Fibroblast of upper back skin (primary cell): ENCODE data around the gene DZIP1.

ENCODE experiments used
- DNase-seq: peaks from one replicate; pipeline ENCODE4 v3.0.0-alpha.2; 2013

The DZIP1 gene

DNA sequence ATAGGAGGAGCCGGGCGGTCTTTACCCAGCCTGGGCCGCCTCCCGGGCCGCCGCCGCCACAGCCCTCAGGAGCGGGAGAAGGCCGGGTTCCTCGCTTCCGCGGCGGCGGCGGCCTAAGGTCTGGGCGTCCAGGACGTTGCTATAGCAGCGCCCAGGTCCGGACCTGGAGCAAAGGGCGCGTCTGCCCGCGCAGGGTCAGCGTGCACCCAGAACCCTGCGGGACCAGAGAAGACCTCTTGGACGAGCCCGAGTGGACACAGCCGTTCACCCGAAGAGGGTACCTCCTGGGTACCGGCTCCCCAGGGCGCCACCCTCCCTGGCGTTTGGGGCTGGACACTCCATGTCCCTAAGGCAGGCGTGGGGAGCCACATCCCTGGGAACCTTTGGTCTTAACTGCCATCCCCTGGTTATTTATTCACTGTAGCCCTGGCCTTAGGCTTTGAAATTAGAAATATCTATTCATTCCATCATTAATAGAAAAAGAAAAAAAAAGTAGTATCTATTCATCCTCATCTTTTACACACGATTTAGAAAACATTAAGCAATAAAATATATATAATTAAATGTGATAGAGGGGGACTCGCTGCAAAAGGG lies 2.4 kb downstream of the DZIP1 start:
- DNase-seq, result peak; percentile 50

- no peak for DNase-seq
Observed at GRCh38 chr13:95641291-95642027, 3.0 kb downstream of the DZIP1 start.

- no peak for DNase-seq
Observed at GRCh38 chr13:95636853-95637252, 7.7 kb downstream of the DZIP1 start.

- no peak for DNase-seq
Observed at GRCh38 chr13:95630593-95630992, 13.9 kb downstream of the DZIP1 start.

DNA sequence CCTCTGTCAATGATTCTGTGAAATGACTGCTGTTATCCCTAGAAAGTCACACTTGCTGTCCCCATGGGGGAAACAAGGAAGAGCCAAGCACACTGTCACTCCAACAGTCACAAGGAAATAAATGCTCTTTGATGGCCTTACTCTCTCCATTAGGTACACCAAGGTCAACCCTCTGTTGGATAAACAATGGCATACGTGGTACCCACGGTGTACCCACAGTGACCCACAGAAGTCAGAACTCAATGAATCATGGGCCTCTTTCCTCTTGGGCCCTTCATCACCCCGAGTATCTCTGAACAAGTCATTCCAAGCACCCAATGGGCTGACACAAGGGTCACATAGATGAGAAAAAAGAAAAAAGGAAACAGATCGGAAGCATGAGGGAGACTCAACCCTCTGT lies 15.4 kb downstream of the DZIP1 start:
- DNase-seq, result no peak

DNA sequence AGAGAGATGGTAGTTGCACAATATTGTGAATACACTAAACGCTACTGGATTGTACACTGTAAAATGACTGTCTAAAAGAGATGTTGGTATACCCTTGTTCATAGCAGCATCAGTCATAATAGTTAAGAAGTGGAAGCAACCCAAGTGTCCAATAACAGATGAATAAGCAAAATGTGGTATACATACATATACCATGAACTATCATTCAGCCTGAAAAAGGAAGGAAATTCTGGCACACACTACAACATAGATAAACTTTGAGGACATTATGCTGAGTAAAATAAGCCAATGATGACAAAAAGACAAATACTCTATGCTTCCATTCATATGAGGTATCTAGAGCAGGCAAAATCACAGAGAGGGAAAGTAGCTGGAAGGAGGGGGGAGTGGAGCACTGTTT lies 16.0 kb downstream of the DZIP1 start:
- no peak for DNase-seq

DNA sequence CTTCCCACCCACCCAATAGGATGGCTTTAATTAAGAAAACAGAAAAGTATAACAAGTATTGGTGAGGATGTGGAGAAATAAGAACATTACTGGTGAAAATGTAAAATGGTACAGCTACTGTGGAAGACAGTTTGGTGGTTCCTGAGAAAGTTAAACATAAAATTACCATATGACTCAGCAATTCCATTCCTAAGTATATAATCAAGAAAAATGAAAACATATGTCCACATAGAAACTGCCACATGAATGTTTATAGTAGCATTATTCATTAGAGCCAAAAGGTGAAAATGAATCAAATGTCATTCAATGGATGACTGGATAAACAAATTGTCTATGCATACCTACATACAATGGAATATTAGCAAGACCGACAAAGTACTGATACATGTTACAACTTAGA lies 16.9 kb downstream of the DZIP1 start:
- peak; percentile 67 for DNase-seq

- no peak for DNase-seq
Observed at GRCh38 chr13:95626768-95627167, 17.7 kb downstream of the DZIP1 start.

DNA sequence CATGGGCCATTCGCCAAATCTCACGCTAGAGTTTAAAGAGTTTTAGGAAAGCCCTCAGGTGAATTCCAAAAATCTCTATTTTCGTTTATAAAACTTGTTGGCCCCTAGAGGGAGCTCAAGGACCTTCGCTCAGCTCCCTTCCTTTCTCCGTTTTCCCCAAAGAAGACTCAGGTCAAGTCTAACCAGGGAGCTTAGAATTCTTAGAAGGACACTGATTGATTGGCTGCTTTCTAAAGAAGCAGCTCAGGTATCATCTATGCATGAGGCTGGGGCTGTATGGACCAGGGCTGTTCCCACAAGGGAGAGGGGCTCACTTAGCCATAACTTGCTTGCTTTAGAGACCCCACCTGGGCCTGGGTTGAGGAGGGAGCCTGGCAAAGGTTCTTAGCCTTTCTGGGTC lies 20.5 kb downstream of the DZIP1 start:
- peak; percentile 63 for DNase-seq

DNA sequence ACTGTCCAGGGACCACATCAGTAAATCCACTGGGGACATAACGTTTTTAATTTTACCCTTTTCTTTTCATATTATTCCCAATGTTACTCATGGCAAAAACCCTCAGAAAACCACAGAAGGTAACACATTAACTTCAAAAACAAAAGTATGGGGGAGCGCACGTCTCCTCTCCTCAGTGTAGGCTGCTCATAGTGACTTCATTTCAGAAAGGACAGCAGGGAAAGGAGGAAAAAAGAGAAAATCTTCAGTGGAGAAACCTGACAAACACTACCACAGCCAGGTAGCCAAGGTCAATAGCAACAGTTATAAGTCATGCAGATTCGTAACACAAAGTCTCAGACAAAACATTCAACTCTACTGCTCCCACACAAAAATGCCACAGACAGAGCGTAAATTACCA lies 21.4 kb downstream of the DZIP1 start:
- no peak for DNase-seq

DNA sequence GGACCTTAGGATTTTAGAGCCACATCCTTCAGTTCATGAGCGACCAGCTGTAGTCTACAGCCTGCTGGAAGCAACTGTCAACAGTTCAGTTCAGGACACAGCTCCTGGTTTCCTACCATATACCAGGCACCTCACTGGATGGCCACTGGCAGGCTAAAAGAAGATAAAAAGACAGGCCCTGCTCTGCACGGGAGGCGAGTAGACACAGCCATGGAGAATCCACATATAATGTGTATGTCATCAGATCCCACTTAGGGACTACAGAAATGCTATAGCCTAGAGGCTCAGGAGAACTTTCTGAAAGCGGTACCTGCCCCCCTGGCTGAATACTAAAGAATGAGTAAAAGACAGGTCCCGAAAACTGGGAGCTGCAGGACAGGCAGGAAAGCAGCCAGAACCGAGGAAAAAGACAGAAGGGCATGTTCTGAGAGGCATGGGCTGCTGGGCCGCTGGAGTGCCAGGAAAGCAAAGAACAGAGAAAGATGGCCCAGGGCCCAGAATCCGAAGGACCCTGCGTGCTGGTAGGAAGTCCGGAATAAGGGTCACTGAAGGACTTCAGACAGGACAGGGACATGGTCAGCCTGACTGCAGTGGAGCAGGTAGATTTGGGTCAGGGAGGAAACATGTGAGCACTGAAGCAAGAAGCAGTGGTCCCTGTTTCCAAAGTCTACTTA lies 23.5 kb downstream of the DZIP1 start:
- no peak for DNase-seq

DNA sequence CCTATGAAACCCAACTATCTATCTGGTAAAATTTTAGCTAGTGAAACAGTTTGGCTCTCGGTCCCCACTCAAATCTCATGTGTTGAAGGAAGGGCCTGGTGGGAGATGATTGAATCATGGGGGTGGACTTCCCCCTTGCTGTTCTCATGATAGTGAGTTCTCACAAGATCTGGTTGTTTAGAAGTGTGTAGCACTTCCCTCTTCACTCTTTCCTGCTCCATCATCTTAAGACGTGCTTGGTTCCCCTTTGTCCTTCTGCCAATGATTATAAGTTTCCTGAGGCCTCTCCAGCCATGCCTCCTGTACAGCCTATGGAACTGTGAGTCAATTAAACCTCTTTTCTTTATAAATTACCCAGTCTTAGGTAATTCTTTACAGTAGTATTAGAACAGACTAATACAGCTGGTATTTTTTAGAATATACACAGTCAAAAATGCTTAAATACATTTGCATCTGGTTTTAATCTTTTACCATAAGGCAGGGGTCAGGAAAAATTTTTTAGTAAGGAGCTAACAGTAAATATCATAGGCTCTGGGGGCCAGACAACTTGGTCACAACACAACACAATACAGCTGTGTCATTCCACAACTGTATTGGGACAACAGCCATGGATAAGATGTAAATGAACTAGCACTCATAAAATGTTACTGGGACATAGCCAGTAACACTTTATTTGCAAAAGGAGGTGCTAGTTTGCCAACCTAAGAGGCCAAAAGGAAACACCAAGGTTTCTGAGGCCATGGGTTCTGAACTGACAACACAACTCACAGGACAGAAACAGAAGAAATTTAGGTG lies 24.3 kb downstream of the DZIP1 start:
- no peak for DNase-seq

- no peak for DNase-seq
Observed at GRCh38 chr13:95615539-95615938, 29.0 kb downstream of the DZIP1 start.

DNA sequence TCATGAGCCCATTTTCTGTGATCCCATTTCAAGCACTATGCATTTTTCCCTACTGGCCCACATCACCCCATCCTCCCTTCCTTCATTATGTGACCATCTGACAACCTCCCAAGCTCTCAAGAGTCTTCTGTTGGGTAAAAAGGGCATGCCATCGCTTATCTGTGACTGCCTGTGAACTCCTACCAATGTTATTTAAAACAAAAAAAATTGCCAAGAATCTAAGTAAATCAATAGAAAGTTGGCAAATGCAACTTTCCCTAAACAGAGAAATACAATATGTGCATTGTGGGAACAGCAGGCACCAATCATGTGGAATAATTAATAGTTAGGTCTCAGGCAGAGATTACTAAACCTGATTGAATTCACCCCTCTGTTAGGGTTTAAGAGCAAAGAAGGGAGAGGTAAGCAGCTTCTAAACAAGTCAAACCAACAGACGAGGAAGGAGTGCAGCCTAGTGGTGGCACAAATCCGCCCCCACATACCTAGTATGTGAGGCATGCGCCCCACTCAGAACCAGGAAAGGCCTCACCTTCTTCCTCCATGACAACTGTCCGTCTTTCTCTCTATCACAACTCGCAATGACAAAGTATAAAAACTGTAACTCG lies 29.8 kb downstream of the DZIP1 start:
- no peak for DNase-seq

GRCh38 chr13:95608640-95609323 lies 35.7 kb downstream of the DZIP1 start:
- no peak for DNase-seq

- peak; percentile 32 for DNase-seq
Observed at GRCh38 chr13:95607366-95607765, 37.1 kb downstream of the DZIP1 start.

DNA sequence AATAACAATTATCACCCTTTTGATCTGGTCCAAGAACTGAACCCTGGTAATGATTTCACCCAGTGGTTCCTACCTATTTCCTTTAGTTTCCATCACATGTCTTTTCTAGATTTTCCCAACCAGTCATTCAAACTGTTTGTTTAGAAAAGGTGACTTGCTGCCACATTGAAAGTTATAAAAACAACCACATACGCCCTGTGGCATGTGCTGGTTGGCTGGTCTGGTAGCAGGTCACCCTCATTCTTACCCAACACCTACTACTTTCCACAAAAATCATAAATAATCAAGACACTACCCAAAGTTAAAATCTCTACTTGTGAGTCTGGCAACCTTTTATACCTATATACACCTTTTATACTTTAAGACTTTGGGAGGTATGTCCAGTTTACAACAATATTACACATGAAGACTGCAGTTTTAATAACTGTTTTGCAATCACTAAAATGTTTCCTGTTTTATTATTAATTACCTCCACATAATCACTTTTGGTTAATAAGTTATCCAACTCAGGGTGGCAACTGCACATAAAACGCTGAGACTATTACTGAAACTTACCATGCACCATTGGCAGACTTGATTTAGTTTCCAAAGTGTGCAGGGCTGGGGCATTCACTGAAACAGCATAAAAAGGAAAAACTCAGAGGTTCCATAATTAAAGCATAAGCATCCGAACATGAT lies 38.9 kb downstream of the DZIP1 start:
- no peak for DNase-seq

- DNase-seq, result no peak
Observed at GRCh38 chr13:95604556-95604915, 40.0 kb downstream of the DZIP1 start.

DNA sequence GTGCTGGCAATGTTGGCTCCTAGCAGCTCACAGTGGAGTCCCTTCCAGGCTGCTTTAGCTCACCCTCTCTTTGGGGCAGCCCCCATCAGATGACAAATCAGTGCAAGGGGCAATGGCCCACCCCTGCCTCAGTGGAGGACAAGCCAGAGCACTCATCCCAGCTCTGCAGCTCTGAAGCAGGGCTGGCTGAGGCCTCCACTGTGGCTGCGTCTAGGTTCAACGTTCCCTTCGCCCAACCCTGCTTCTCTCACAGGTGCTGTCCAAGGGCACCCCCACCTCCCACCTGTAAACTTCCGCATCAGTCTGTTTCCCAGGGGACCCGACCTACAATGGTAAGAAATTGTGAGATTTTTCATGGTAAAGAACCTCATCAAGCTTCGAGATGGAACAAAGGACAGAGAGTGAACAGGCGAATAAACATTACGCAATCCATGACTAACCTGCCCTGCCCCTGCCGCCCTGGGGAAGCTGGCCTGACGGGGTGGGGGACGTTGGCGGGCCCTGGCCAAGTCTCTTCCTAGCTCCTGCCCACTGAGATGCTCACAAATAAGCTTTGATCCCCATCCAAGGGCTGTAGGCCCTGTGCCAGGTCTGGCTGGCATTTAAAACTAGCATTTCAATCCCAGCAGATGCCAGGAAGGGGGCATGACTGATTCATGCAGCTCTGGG lies 40.5 kb downstream of the DZIP1 start:
- DNase-seq, result no peak

GRCh38 chr13:95601906-95602305 lies 42.6 kb downstream of the DZIP1 start:
- no peak for DNase-seq

GRCh38 chr13:95601216-95601615 lies 43.3 kb downstream of the DZIP1 start:
- no peak for DNase-seq
